Caco-2 (cell line): ENCODE measurements around the gene MCM8. TPM values are rescaled to one million over a fixed set of nuclear protein-coding genes. Genes with fewer than 3 reads are reported as not detected.

Experiments used
- BruUV-seq: library from RNA; stranded (reverse); fragments of 400-500 nt; replicated peaks from 2 replicates; lab custom pipeline; 2021; lab: Mats Ljungman, UMichigan
- CTCF ChIA-PET: fragments of 300-600 bp; sonication (Branson Sonifier 250); formaldehyde crosslinking; loops from one replicate; lab custom pipeline; 2022; ENCODE audit warnings: antibody characterized with exemption; lab: Charles Lee
- POLR2A ChIA-PET: fragments of 300-600 bp; sonication (Branson Sonifier 250); formaldehyde crosslinking; loops from one replicate; lab custom pipeline; 2022; ENCODE audit warnings: antibody characterized with exemption; lab: Charles Lee
- DNase-seq, 2 experiments: peaks; one replicate each; pipeline versions ENCODE4 v3.0.0 to v3.0.0-alpha.2; 2020 to 2022
- H3K27me3 ChIP-seq: replicated peaks from 2 replicates; pipeline ENCODE4 v1.6.0; 2011; ENCODE audit warnings: low read length; ENCODE audit not compliant: control insufficient read depth, insufficient read depth
- H3K36me3 ChIP-seq: 2 replicates; pipeline ENCODE4 v1.5.1; 2011; ENCODE audit warnings: low read length; ENCODE audit not compliant: control insufficient read depth, insufficient read depth
- H3K4me1 ChIP-seq: fragments of 250-450 bp; sonication (Bioruptor Pico); 2 replicates; pipeline ENCODE4 v1.5.1; 2020; ENCODE audit warnings: mild to moderate bottlenecking
- H3K4me3 ChIP-seq: 2 replicates; pipeline ENCODE4 v1.5.1; 2011; ENCODE audit warnings: low read depth, mild to moderate bottlenecking, control low read depth, low read length
- H3K9me3 ChIP-seq: fragments of 250-450 bp; sonication (Bioruptor Pico); 2 replicates; pipeline ENCODE4 v1.5.1; 2020; ENCODE audit warnings: mild to moderate bottlenecking, moderate library complexity
- H3K27ac Mint-ChIP-seq: one replicate; pipeline ENCODE4 v1.8.0; 2022; ENCODE audit warnings: mixed read lengths; ENCODE audit not compliant: unreplicated experiment
- H3K27me3 Mint-ChIP-seq: one replicate; pipeline ENCODE4 v1.8.0; 2022; ENCODE audit warnings: mixed read lengths; ENCODE audit not compliant: insufficient read depth, unreplicated experiment
- H3K36me3 Mint-ChIP-seq: one replicate; pipeline ENCODE4 v1.8.0; 2022; ENCODE audit warnings: mild to moderate bottlenecking, mixed read lengths; ENCODE audit not compliant: insufficient read depth, unreplicated experiment
- H3K4me1 Mint-ChIP-seq: one replicate; pipeline ENCODE4 v1.8.0; 2022; ENCODE audit warnings: low read depth, mixed read lengths; ENCODE audit not compliant: unreplicated experiment
- H3K4me3 Mint-ChIP-seq: one replicate; pipeline ENCODE4 v1.8.0; 2022; ENCODE audit warnings: mild to moderate bottlenecking, moderate library complexity, mixed read lengths; ENCODE audit not compliant: unreplicated experiment
- H3K9me3 Mint-ChIP-seq: one replicate; pipeline ENCODE4 v1.8.0; 2022; ENCODE audit warnings: mixed read lengths; ENCODE audit not compliant: unreplicated experiment
- intact Hi-C: fragments of 100-400 bp; cut with micrococcal nuclease; formaldehyde crosslinking; loops from one replicate; pipeline ENCODE4 v1.10.0; 2022; ENCODE audit not compliant: unreplicated experiment
- total RNA-seq: library from RNA; stranded (reverse); gene quantifications from 2 replicates; pipeline ENCODE4 v1.2.3, GENCODE V29; 2022
- TF ChIP-seq, protein P1 (sequence below), 2 experiments: fragments of 200-600 bp in 1 of 2; IDR thresholded peaks; 1 replicate in 1 of 2; 2 replicates in 1 of 2; pipeline versions ENCODE4 v1.5.1 to v1.8.0; 2011 to 2022; ENCODE audit warnings: antibody characterized with exemption in 1 of 2, control low read depth in 1 of 2, inconsistent platforms in 1 of 2, low read depth in 1 of 2, low read length in 1 of 2, mild to moderate bottlenecking in 1 of 2, moderate library complexity in 1 of 2; ENCODE audit not compliant: insufficient read depth in 1 of 2, severe bottlenecking in 1 of 2, unreplicated experiment in 1 of 2

MCM8 gene
- total RNA-seq, 1 experiment from 2014 or later = 38.4 TPM

DNA sequence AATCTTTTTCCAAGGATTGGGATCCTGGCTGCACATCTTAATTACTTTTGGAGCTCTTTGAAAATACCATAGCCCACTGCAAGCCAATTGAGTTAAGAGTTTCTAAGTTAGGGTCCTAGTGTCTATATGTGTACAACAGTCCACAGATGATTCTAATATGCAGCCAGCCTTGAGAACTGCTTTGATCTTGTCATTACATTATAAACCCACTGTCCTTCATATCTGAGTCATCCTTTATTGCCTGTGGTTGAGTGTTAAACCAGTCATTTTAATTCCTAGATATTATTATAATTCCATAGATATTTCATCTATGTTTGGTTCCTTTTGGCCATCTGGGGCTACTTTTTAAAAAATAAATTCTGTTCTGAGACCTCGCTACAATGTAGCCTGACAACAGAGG, 24.1 kb downstream of the MCM8 start:
- no peaks in the 10 kb centered on the region for H3K27me3 Mint-ChIP-seq
- BruUV-seq = no TSS peak
- H3K36me3 Mint-ChIP-seq = peaks cover 73% of the 10 kb centered on the region
- TF ChIP-seq, protein P1, sequence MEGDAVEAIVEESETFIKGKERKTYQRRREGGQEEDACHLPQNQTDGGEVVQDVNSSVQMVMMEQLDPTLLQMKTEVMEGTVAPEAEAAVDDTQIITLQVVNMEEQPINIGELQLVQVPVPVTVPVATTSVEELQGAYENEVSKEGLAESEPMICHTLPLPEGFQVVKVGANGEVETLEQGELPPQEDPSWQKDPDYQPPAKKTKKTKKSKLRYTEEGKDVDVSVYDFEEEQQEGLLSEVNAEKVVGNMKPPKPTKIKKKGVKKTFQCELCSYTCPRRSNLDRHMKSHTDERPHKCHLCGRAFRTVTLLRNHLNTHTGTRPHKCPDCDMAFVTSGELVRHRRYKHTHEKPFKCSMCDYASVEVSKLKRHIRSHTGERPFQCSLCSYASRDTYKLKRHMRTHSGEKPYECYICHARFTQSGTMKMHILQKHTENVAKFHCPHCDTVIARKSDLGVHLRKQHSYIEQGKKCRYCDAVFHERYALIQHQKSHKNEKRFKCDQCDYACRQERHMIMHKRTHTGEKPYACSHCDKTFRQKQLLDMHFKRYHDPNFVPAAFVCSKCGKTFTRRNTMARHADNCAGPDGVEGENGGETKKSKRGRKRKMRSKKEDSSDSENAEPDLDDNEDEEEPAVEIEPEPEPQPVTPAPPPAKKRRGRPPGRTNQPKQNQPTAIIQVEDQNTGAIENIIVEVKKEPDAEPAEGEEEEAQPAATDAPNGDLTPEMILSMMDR (IDR thresholded peaks at IDR 0.05; ENCODE audit: insufficient read depth in 1 of 2, low read depth in 1 of 2, low read length in 1 of 2, severe bottlenecking in 1 of 2, unreplicated experiment in 1 of 2) = no peak
- no peak for DNase-seq
- Histone ChIP-seq H3K9me3 (no peaks in the 10 kb centered on the region), H3K4me3 (no peak overlapping the region), H3K36me3 (peaks cover 7% of the 10 kb centered on the region), H3K4me1 (peaks cover 17% of the 10 kb centered on the region), H3K27me3 (no peaks in the 10 kb centered on the region)
- H3K9me3 Mint-ChIP-seq = no peaks in the 10 kb centered on the region
- H3K27ac Mint-ChIP-seq = no peak overlapping the region
- H3K4me1 Mint-ChIP-seq = peaks cover 27% of the 10 kb centered on the region
- ChIA-PET CTCF (no interaction called here), POLR2A (no interaction called here)
- intact Hi-C loops = no loop called here
- no peak overlapping the region for H3K4me3 Mint-ChIP-seq

- H3K36me3 Mint-ChIP-seq = peaks cover 71% of the 10 kb centered on the region
- Histone ChIP-seq H3K4me3 (no peak overlapping the region), H3K4me1 (peaks cover 16% of the 10 kb centered on the region), H3K27me3 (no peaks in the 10 kb centered on the region), H3K36me3 (peaks cover 7% of the 10 kb centered on the region), H3K9me3 (no peaks in the 10 kb centered on the region)
- no peaks in the 10 kb centered on the region for H3K9me3 Mint-ChIP-seq
- H3K4me3 Mint-ChIP-seq = no peak overlapping the region
- peaks cover 23% of the 10 kb centered on the region for H3K4me1 Mint-ChIP-seq
- CTCF ChIA-PET = no interaction called here
- no peak for DNase-seq
- H3K27me3 Mint-ChIP-seq = no peaks in the 10 kb centered on the region
- TF ChIP-seq, protein P1 (IDR thresholded peaks at IDR 0.05; ENCODE audit: insufficient read depth in 1 of 2, low read depth in 1 of 2, low read length in 1 of 2, severe bottlenecking in 1 of 2, unreplicated experiment in 1 of 2) = no peak
- POLR2A ChIA-PET = interaction anchor here (0.6 kb wide), 1 partner anchor 51 kb away, joined by 5 read pairs; no protein-coding TSS in a partner anchor
- intact Hi-C loops = no loop called here
- BruUV-seq = no TSS peak
- no peak overlapping the region for H3K27ac Mint-ChIP-seq
These were observed 25.3 kb downstream of the MCM8 start for GRCh38 chr20:5975778-5976177.

DNA sequence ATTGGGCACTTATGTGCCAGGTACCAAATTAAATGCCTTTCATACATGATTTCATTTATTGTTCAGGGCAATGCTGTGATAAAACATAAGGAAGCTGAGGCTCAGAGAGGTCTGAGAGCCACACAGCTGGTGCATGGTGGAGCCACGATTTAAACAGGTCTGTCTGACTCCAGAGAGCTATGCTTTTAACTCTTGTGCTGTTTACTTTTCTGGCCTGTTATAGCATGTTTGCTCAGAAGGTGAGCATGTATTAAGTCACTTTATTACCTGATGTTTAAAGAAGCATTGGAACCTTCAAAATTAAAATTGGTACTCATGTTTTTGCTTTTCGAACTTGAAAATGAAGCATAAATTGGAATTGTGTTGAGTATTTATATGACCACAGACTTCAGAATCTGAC, 26.8 kb downstream of the MCM8 start:
- BruUV-seq = no TSS peak
- Mint-ChIP-seq H3K4me3 (no peak overlapping the region), H3K27me3 (no peaks in the 10 kb centered on the region), H3K9me3 (no peaks in the 10 kb centered on the region), H3K4me1 (peaks cover 14% of the 10 kb centered on the region), H3K27ac (no peak overlapping the region), H3K36me3 (peaks cover 69% of the 10 kb centered on the region)
- no peak for DNase-seq
- Histone ChIP-seq H3K27me3 (no peaks in the 10 kb centered on the region), H3K4me3 (no peak overlapping the region), H3K4me1 (peaks cover 6% of the 10 kb centered on the region; the same call in 1 of the 2 replicates), H3K9me3 (no peaks in the 10 kb centered on the region), H3K36me3 (peaks cover 7% of the 10 kb centered on the region)
- ChIA-PET CTCF (no interaction called here), POLR2A (no interaction called here)
- TF ChIP-seq, protein P1 (IDR thresholded peaks at IDR 0.05; ENCODE audit: insufficient read depth in 1 of 2, low read depth in 1 of 2, low read length in 1 of 2, severe bottlenecking in 1 of 2, unreplicated experiment in 1 of 2) = no peak
- intact Hi-C loops = no loop called here
